GM18508 (cell line): ENCODE results near the gene DKKL1.

Experiments
- ATAC-seq: cut with Tn5 transposase; IDR thresholded peaks from one replicate; pipeline ENCODE4 v1.9.1; 2021; ENCODE audit warnings: moderate number of reproducible peaks; ENCODE audit not compliant: insufficient read depth, unreplicated experiment

DKKL1 gene

GRCh38 chr19:49337267-49338022, 26.2 kb upstream of the DKKL1 start:
- no peak for ATAC-seq

DNA sequence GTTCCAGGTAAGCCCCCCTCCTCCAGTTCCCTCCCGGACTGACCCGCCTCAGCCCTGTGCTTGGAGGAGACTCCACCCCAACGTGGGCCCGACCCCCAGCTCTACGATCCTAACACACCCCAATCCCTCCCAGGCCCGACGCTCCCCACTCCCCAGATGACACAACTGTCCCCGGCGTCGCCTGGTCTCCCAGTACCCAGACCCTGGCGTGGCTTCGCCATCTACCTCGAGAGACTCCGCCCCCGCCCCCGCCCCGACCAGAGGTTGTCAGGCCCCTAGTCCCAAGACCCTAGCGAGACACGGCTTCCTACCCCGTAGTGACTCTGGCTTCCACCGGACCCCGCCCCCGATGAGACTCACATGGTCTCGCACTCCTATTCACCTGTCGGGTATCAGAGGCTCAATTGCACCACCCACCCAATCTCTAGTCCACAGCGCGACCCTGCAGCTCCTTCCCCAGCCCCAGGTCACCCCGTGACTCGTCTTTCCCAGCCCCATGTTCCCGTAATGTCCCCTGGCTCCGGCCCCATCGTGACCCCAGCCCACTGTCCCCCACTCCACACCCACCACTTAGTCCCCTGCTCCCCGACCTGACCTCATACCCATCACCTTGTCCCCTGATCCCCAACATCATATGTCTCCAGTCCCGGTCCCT, 25.5 kb upstream of the DKKL1 start:
- ATAC-seq, result no peak

GRCh38 chr19:49338691-49339300, 24.9 kb upstream of the DKKL1 start:
- ATAC-seq, result no peak

DNA sequence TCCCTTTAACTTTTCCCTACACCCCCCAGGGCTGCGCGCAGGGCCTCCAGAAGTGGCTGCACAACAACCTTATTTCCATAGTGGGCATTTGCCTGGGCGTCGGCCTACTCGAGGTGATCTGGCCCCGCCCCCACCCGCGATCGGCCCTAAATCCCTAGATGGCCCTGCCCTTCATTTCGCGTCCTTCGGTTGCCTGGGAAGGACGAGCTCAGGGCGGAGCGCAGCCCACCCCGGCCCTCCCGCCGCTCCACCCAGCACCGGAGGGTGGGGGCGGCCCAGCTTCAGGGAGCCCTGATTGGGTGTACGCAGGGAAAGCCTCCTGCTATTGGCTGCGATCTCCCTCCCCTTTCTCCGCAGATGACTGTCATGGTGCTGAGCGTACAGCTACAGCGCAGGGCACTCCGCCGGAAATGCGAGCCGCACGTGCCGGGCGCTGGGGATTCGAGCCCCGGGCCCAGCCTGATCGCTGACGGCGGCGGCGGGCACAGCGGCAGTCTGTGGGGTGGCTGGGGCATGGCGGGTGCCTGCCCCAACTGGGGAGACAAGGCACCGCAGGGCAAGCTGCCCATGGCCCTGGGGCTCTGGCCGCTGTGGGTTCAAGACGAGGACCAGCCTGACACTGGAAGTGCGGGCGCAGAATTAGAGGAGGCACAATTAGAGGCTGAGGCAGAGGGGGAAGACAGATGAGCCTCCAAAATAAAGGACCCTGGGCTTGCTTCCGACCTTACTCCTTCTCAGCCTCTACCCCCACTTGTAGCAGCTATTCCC, 24.2 kb upstream of the DKKL1 start:
- ATAC-seq, result no peak

GRCh38 chr19:49340069-49340864, 23.4 kb upstream of the DKKL1 start:
- ATAC-seq, result no peak

- ATAC-seq, result no peak
Observed at GRCh38 chr19:49340865-49341718, 22.6 kb upstream of the DKKL1 start.

DNA sequence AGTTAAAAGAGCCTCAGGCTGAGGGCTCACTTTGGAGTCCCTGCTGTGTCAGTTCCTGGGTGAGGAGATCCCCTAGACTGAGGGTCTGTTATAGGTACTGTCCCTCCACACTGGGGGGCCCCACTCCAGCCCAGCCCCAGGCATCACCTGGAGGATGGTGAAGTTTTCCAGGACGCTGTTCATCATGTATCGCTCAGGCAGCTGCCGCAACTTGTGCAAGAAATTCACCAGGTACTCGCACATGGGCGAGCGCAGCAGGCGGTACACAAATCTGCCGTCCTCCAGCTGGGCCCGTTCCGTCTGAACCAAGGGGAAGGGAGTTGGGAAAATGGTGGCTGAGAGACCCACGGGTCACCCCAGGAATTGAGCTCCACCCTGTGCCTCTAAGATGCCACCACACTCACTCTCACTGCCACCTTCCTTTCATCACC, 21.4 kb upstream of the DKKL1 start:
- ATAC-seq, result no peak

DNA sequence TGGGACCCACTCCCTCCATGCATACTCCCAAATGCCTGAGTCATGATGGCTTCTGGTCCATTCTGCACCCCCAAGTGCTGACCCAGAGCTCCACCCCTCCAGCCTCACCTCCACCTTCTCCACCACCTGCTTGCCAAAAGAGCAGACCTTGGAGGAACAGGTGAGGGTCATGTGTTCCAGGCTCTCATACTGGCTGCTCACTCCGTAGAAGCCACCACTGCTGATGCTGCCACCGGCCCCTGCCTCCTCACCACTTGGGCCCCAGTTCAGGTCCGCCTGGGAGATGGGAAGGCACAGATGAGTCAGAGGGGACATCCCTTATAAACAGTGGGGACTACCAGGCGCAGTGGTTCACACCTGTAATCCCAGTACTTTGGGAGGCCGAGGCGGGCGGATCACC, 20.6 kb upstream of the DKKL1 start:
- ATAC-seq, result no peak

GRCh38 chr19:49344505-49345423, 18.9 kb upstream of the DKKL1 start:
- no peak for ATAC-seq

GRCh38 chr19:49347191-49347590, 16.5 kb upstream of the DKKL1 start:
- no peak for ATAC-seq

GRCh38 chr19:49347835-49348234, 15.8 kb upstream of the DKKL1 start:
- no peak for ATAC-seq

GRCh38 chr19:49348305-49349189, 15.1 kb upstream of the DKKL1 start:
- no peak for ATAC-seq

- no peak for ATAC-seq
Observed at GRCh38 chr19:49349567-49349966, 14.1 kb upstream of the DKKL1 start.

GRCh38 chr19:49355909-49356353, 7.7 kb upstream of the DKKL1 start:
- no peak for ATAC-seq

DNA sequence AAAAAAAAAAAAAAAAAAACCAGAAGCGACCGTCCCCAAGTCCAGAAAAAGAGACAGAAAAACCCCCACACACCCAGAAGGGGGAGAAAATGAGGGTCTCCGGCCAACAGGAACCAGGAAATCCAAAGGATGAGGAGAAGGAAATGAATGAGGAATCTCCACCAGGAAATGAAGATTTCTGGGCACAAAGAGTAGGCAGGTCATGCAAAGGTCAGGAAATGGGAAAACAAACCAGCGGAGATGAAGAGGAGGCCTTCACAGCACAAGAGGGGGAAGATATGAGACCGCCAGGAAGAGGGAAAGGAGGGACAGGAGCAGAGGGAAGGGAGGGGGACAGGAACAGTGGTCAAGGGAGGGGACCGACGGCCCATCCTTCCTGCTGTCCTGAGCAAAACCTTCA, 7.3 kb upstream of the DKKL1 start:
- no peak for ATAC-seq

DNA sequence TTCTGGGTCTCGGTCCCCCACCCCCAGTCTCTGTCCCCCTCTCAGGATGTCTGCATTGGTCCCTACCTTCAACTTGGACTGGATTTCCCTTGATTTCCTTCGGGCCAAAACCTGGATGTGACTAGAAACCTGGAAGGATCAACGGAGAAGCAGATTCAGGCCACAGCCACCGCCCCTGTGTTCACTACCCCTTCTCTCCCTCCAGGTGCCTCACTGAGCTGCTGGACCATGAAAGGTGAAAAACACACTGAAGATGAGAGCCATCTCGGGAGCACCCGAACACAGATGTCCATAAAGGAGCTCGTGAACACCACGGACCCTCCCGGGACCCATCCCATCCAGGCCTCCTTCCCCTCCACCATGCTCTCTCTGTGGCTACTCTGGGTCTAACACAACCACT, 6.5 kb upstream of the DKKL1 start:
- no peak for ATAC-seq
